Renal cortex interstitium (tissue), 11 donors: ENCODE results near the gene UGT1A6. TPM values are rescaled to one million over a fixed set of nuclear protein-coding genes. Genes with fewer than 3 reads are reported as not detected.

Experiments used
- DNase-seq, 11 donors: peaks; one replicate each; pipeline ENCODE4 v3.0.0-alpha.2; 2013; ENCODE audit warnings: low read depth in 9 of 11, low spot score in 4 of 11; ENCODE audit errors: extremely low read depth in 1 of 11
- polyA plus RNA-seq, 3 donors: library from polyadenylated mRNA; unstranded; fragments of 120-200 nt; gene quantifications; one replicate each; pipeline ENCODE4 v1.2.1, GENCODE V29; 2013; ENCODE audit not compliant: insufficient read length in 3 of 3

UGT1A6 gene
- polyA plus RNA-seq, 3 donors = 2.5 to 4.3 (median 3.2) TPM

DNA sequence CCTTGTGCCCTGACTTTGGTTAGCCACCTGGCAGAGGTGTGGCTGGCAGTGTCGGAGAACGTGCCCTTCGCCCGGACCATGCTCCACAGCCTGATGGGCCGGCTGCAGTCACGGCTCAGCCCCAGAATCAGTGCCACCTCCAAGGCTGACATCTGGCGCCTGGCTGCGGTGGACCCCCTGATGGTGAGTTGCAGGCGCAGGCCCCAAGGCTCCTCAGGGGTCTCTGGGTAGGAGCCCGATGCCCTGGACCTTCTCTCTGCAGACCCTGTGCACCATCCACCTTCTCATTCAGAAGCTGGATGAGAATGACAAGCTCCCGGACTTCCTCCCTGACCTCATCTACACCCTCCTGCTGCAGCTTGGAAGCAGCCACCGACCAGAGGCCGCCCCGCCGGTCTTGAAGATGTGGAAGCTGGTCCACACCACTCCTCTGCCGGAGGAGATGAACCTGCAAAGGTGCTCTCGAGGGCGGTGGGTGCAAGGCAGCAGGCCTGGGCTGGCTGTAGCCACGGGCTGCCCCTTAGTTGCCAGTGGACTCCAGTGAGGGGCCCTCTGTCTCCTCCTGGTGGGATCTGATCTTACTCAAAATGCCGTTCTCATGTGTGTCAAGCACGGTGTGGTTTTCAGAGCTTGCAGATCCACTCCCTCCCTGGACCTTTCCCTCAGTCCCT lies 129.5 kb downstream of the UGT1A6 start:
- no peak for DNase-seq

Other genes with a start within 250 kb of the UGT1A6 start
- gene USP40, start 126.1 kb upstream of the UGT1A6 start, polyA plus RNA-seq = 10 to 100 TPM; 45.9 to 64.2 (median 48.7) TPM
- gene UGT1A8, start 75.3 kb upstream of the UGT1A6 start, polyA plus RNA-seq = not detected
- gene UGT1A10, start 56.4 kb upstream of the UGT1A6 start, polyA plus RNA-seq = not detected
- gene UGT1A9, start 21.0 kb upstream of the UGT1A6 start, polyA plus RNA-seq = 1 to 10 TPM; 6.2 to 7.8 (median 7.0) TPM
- under 1 TPM in 1 of 3 donors, not detected in 2; 0.09 TPM for gene UGT1A7, start 11.0 kb upstream of the UGT1A6 start, polyA plus RNA-seq
- gene UGT1A5, start 20.0 kb downstream of the UGT1A6 start, polyA plus RNA-seq = not detected
- gene UGT1A4, start 25.8 kb downstream of the UGT1A6 start, polyA plus RNA-seq = not detected
- not detected for gene UGT1A3, start 36.2 kb downstream of the UGT1A6 start, polyA plus RNA-seq
- under 1 TPM; 0.23 to 0.56 (median 0.24) TPM for gene UGT1A1, start 67.4 kb downstream of the UGT1A6 start, polyA plus RNA-seq
- under 1 TPM in 2 of 3 donors, not detected in 1; 0.26 to 0.27 TPM for gene MROH2A, start 85.4 kb downstream of the UGT1A6 start, polyA plus RNA-seq
- 10 to 100 TPM; 23.2 to 25.0 (median 24.1) TPM for gene HJURP, start 161.6 kb downstream of the UGT1A6 start, polyA plus RNA-seq
- under 1 TPM in 1 of 3 donors, not detected in 2; 0.56 TPM for gene TRPM8, start 224.5 kb downstream of the UGT1A6 start, polyA plus RNA-seq